ENCODE results near the gene NARF. TPM values are rescaled to one million over a fixed set of nuclear protein-coding genes. Genes with fewer than 3 reads are reported as not detected.

NARF gene
- total and polyA plus RNA-seq, 2 donors (not counting 3 experiments of a cell fraction or from before 2014, with no cell fraction given): 83.4 to 158 TPM

DNA sequence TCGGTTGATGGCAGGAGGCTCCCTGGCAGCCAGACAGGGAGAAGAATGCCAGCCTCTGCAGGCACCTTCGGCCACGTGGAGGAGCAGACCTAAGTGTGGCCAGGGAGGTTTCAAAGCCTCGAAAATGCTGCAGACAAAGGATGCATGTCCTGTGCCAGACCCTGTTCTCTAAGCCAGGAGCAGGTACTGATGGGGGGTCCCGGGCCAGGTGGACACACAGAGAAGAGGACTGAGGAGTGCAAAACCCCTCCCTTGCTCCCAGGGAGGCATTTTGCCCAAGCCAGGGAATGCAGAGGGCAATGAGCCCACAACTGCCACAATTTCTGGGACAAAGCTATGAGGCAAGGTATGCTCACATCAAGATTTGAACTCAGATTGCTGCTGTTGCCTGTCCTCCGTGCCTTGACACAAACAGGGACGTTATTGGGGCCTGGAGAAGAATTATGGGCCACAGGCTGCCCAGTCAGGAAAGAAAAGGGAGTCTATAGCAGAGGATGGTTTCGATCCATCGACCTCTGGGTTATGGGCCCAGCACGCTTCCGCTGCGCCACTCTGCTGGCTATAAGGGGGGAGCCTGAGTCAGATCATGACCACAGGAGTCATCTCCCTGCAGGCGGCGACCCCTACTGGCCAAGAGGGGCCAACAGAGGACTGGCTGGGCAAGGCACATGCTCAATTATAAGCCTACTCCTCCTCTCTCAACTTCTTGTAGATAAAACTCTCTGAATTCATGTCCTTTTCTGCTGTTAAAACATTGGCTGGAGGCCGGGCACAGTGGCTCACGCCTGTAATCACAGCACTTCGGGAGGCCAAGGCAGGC, 35.9 kb downstream of the NARF start:
- TF ChIP-seq GATA2 (IDR thresholded peaks at IDR 0.05; ENCODE audit: insufficient read depth, insufficient read length, low read depth, low read length) (peak; percentile 88), POLR2A (IDR thresholded peaks at IDR 0.05; ENCODE audit: low read depth, low read length) (no peak), EZH2 (IDR thresholded peaks at IDR 0.05; ENCODE audit: borderline replicate concordance, low read depth, low read length, severe bottlenecking) (no peak), MYC (IDR thresholded peaks at IDR 0.05; ENCODE audit: low read depth, low read length) (no peak), CTCF (IDR thresholded peaks at IDR 0.05; ENCODE audit: extremely low read depth in 1 of 2, insufficient read depth in 1 of 2, low read depth in 1 of 2, low read length in 2 of 2) (peak; percentile 85 to 94), JUN (IDR thresholded peaks at IDR 0.05; ENCODE audit: borderline replicate concordance, insufficient read depth, insufficient read length, low read depth) (no peak), POLR2AphosphoS5 (IDR thresholded peaks at IDR 0.05; ENCODE audit: insufficient read depth, low read depth, low read length) (peak; percentile 58), FOS (IDR thresholded peaks at IDR 0.05; ENCODE audit: borderline replicate concordance, insufficient read depth, low read length) (peak; percentile 18)
- TF ChIP-seq, protein P1, sequence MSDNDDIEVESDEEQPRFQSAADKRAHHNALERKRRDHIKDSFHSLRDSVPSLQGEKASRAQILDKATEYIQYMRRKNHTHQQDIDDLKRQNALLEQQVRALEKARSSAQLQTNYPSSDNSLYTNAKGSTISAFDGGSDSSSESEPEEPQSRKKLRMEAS (IDR thresholded peaks at IDR 0.05; ENCODE audit: insufficient read depth, insufficient read length): no peak
- no peaks in the 10 kb centered on the region for H3K36me3 ChIP-seq (ENCODE audit: control insufficient read depth in 2 of 2, extremely low read depth in 1 of 2, insufficient read depth in 2 of 2, low read length in 2 of 2)
- no peaks in the 10 kb centered on the region for H3K27me3 ChIP-seq (ENCODE audit: control insufficient read depth in 2 of 2, insufficient read depth in 2 of 2, low read length in 2 of 2)
- H3K9me3 ChIP-seq (replicated peaks; ENCODE audit: control insufficient read depth, insufficient read depth, low read length): no peaks in the 10 kb centered on the region
- peaks cover 8% of the 10 kb centered on the region for H3K4me1 ChIP-seq (ENCODE audit: control insufficient read depth, extremely low read depth, insufficient read depth, low read length)
- H3K79me2 ChIP-seq (ENCODE audit: control insufficient read depth, insufficient read depth, low read length): no peaks in the 10 kb centered on the region
- TSS peak; percentile 100 for BruUV-seq (replicated peaks)
- no peak overlapping the region for H2AFZ ChIP-seq (ENCODE audit: low read depth, low read length)
- peak; percentile 98 for FAIRE-seq
- DNase-seq (ENCODE audit: low read depth, low spot score): peak; percentile 92
- intact Hi-C loops (cut with micrococcal nuclease): loop anchor here (1.0 to 2.0 kb wide), 5 partner anchors 25 to 142 kb away; partner anchors contain the start of genes CYBC1, FOXK2 and NARF
- no peak overlapping the region for H3K27ac ChIP-seq (ENCODE audit: insufficient read depth, low read depth, low read length)
- no peak overlapping the region for H3K9ac ChIP-seq (replicated peaks; ENCODE audit: extremely low read depth, insufficient read depth, low read length)
- CTCF ChIA-PET: interaction anchor here (0.6 to 3.4 kb wide), 6 partner anchors 16 to 454 kb away, joined by 3 to 18 read pairs (median 3); partner anchors contain the start of gene FOXK2
- POLR2A ChIA-PET: interaction anchor here (0.6 kb wide), 1 partner anchor 603 kb away, joined by 4 read pairs; no protein-coding TSS in a partner anchor
- dilution Hi-C loops (cut with MboI; ENCODE audit: extremely low pct_ligation_motif_present, low sequenced_read_pairs): no loop called here
- H4K20me1 ChIP-seq (replicated peaks; ENCODE audit: control insufficient read depth, extremely low read depth, insufficient read depth, low read length): no peaks in the 10 kb centered on the region
- no peak overlapping the region for H3K4me2 ChIP-seq (ENCODE audit: insufficient read depth, low read length)
- H3K9me1 ChIP-seq (replicated peaks; ENCODE audit: control insufficient read depth, extremely low read depth, insufficient read depth, low read length): no peaks in the 10 kb centered on the region
- no peak overlapping the region for H3K4me3 ChIP-seq (replicated peaks in 1 of 3; ENCODE audit: insufficient read depth in 1 of 3, low read depth in 1 of 3, low read length in 3 of 3)

Data from endothelial cell of umbilical vein (primary cell).